Measurements from ENCODE around the gene CHD9NB. TPM values are rescaled to one million over a fixed set of nuclear protein-coding genes. Genes with fewer than 3 reads are reported as not detected.

Gene CHD9NB
- total and polyA plus RNA-seq, 9 of the 15 experiments (the other 6 are each of a cell fraction or from before 2014, with no cell fraction given), result 0.06 to 0.10 (median 0.07) TPM; not detected in 6

DNA sequence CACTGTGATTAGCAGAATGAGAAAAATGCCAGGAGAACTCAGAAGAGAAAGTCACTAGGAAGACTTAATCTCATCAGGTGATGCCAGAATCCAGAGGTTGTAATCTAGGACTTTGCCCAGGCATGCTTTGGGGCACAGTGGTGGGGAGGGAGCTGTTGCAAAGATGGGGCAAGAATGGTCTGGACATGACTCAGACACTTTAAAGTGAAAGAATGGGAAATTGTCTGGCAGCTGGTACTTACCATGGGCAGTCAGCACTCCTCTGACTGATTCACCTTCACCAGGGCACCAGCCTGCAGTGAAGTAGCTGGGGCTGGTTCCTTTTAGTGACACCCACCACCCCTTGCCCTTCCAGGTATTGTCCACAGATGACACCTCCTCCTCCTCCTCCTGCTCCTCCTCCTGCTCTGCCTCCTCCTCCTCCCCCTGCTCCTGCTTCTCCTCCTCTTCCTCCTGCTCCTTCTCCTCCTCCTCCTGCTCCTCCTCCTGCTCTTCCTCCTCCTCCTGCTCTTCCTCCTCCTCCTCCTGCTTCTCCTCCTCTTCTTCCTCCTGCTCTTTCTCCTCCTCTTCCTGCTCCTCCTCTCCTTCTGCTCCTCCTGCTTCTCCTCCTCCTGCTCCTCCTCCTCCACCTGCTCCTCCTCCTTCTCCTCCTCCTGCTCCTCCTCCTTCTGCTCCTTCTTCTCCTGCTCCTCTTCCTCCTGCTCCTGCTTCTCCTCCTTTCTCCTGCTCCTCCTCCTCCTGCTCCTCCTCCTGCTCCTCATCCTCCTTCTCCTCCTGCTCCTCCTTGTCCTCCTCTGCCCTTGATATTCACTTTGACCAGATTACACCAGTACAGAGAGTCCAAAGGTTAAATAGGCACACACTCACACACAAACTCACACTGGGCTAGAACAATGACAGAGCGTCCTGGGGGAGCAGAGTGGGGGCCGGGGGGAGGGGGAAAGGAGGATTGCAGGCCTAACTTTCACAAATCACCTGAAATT lies at the start of gene CHD9NB (continued):
- TF ChIP-seq THAP12 (CRISPR knock-in tag; IDR thresholded peaks at IDR 0.05) (no peak), THRB (CRISPR knock-in tag; conservative IDR thresholded peaks at IDR 0.05) (peak; percentile 66; the same call in 1 of the 2 replicates), GABPA (tag; conservative IDR thresholded peaks at IDR 0.05; ENCODE audit: low read depth) (no peak), ZNF133 (CRISPR knock-in tag; IDR thresholded peaks at IDR 0.05) (no peak), CBX2 (IDR thresholded peaks at IDR 0.05; ENCODE audit: insufficient read depth, low read length, poor library complexity, severe bottlenecking) (no peak), HDGF (IDR thresholded peaks at IDR 0.05) (0 out of 2 replicates have a peak, but pooled peaks have one; percentile 64), SMC3 (conservative IDR thresholded peaks at IDR 0.05; ENCODE audit: insufficient read depth, low read depth, low read length) (no peak), SMAD3 (CRISPR knock-in tag; conservative IDR thresholded peaks at IDR 0.05) (no peak), RUNX1 (IDR thresholded peaks at IDR 0.05; ENCODE audit: low read depth) (no peak), ZKSCAN1 (IDR thresholded peaks at IDR 0.05; ENCODE audit: low read depth, low read length) (0 out of 2 replicates have a peak, but pooled peaks have one; percentile 18), SRSF7 (optimal IDR thresholded peaks at IDR 0.05; ENCODE audit: low read depth, low read length) (no peak), TOE1 (IDR thresholded peaks at IDR 0.05; ENCODE audit: borderline replicate concordance) (0 out of 2 replicates have a peak, but pooled peaks have one; percentile 28), TOE1 (CRISPR knock-in tag; IDR thresholded peaks at IDR 0.05; ENCODE audit: borderline replicate concordance, low read depth) (no peak), OTX1 (CRISPR knock-in tag; IDR thresholded peaks at IDR 0.05) (0 out of 2 replicates have a peak, but pooled peaks have one; percentile 76), SIN3A (IDR thresholded peaks at IDR 0.05; ENCODE audit: borderline replicate concordance in 2 of 2, control insufficient read depth in 1 of 2, low read depth in 2 of 2, low read length in 2 of 2) (no peak), NELFE (IDR thresholded peaks at IDR 0.05; ENCODE audit: insufficient read depth, insufficient read length) (no peak), EZH2 (IDR thresholded peaks at IDR 0.05; ENCODE audit: borderline replicate concordance, low read depth, low read length) (no peak), TAF15 (IDR thresholded peaks at IDR 0.05; ENCODE audit: low read depth, low read length) (no peak), POLR2AphosphoS5 (IDR thresholded peaks at IDR 0.05; ENCODE audit: control insufficient read depth, insufficient read depth, low read depth, low read length) (no peak)
- TF ChIP-seq, protein P1, sequence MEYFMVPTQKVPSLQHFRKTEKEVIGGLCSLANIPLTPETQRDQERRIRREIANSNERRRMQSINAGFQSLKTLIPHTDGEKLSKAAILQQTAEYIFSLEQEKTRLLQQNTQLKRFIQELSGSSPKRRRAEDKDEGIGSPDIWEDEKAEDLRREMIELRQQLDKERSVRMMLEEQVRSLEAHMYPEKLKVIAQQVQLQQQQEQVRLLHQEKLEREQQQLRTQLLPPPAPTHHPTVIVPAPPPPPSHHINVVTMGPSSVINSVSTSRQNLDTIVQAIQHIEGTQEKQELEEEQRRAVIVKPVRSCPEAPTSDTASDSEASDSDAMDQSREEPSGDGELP (CRISPR knock-in tag; IDR thresholded peaks at IDR 0.05; ENCODE audit: borderline replicate concordance), result no peak

Data from K562 (cell line).